HG02678 (cell line): ENCODE data around the gene TTLL5.

Experiments
- ATAC-seq: cut with Tn5 transposase; IDR thresholded peaks from one replicate; pipeline ENCODE4 v1.9.1; 2021; ENCODE audit warnings: mild to moderate bottlenecking, moderate library complexity; ENCODE audit not compliant: unreplicated experiment

Gene TTLL5

DNA sequence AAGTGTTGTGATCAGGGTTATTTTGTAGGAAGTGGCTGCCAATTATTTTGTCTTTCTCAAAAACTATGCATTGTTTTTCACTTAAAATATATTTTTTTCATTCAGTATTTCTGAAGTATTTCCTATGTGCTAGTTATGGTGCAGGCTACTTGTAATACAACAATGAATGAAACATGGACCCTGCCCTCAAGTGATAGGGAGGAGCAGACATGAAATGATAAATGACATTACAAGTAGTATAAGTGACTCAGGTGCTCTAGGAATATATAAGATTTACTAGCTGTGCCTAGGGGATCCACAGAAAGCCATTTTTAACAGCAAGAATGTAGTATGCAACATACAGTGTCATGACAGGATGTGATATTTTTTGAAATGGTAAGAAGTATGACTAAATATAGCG lies 65.3 kb downstream of the TTLL5 start:
- no peak for ATAC-seq

- ATAC-seq = no peak
These were observed 66.1 kb downstream of the TTLL5 start for GRCh38 chr14:75727124-75727523.

DNA sequence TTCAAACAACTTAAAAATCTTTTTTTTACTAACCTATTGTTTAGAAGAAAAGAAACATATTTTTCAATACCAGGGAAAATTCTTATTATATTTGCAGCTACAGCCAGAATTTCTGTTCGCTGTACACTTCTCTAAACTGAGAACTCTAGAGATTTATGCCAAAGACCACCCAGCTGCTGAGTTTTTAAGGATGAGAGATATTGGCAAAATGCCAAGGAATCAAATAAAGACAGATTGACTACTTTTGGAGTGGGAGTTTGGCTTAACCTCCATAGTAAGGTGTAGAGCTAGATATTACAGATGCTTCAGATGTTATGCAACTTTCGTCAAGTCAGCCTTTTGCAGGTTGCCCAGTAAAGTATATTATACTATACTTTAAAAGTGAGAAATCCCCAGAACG lies 71.8 kb downstream of the TTLL5 start:
- no peak for ATAC-seq

DNA sequence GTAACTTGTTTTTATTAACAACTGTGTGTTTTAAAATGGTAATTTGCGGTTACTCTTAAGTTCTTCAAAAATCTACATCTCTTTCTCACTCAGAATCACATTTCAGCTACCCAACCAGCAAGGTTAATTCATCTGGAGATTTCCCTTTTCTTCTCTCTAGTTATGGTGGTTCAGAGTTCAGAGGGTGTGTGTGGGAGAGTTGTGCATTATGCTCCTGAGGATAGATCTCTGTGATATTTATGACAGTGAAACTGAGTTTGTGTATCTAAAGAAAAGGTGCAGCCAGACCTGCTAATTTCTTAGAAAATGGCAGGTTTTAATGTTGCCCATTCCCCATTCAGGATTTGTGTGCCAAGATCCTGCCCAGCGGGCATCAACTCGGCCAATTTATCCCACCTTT lies 73.8 kb downstream of the TTLL5 start:
- no peak for ATAC-seq

DNA sequence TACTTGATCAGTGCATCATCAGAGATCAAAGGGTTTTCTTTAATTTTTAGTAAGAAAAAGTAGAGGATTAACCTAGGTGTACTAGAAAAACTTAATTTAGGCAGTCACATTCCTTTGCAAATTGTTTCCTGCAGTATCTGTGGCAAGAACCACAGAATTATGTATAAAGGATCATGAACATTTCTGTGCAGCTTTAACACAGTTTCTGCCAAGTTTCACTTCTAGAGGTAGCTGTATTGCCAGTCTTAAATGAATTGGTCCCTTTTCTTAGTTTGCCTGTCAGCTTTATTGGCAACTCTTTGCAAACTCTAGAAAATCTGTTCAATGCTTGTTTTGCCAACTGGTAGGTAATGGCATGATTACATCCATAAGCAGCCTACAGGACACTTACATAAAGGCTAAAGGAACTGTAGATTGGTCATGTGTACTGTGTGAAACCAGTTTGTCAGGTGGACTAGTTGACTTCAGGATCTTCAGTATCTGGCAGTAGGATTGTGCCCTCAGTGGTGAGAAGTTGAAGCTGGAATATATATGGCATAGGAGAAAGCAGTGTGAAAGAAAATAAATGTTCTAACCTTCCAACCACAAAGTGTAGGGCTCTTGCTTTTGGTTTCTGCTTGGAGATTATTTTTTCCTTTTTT lies 75.9 kb downstream of the TTLL5 start:
- no peak for ATAC-seq

DNA sequence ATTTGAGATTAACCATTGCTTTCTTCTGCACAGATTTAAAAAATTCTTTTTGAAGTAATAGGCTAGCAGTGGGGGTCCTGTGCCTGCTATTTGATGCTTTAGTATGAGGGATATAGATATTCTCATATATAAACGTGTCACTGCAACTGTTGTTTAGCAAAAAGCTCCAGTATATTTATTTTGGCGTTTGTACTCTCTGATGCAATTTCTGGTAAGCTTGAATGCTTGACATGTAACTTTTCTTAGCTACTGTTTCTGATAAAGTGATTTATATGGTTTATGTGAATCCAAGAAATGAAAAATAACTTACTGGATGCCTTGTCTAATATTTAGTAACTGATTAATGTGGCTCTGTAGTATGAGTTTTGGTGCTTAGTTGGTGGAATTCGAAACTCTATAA lies 77.1 kb downstream of the TTLL5 start:
- ATAC-seq = no peak

DNA sequence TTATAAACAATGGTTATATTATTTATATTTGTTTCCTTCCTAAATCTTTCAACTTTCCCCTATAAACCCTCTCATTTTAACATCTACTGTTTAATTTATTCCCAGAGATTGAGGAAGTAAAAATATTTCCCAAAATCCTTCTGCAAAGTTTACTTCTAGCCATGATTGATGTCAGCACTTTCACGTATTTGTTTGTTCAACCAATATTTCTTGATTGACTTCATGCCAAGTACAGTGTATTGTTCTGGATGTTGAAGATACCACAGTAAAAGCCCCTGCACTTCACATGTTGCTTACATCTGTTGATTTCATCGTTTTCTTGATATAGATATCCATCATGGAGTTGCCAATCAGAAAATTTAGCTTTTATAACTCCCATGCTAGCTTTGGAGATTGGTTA lies 81.8 kb downstream of the TTLL5 start:
- no peak for ATAC-seq

- no peak for ATAC-seq
These were observed 86.9 kb downstream of the TTLL5 start for GRCh38 chr14:75747899-75748298.

- ATAC-seq = no peak
These were observed 87.3 kb downstream of the TTLL5 start for GRCh38 chr14:75748336-75748735.

DNA sequence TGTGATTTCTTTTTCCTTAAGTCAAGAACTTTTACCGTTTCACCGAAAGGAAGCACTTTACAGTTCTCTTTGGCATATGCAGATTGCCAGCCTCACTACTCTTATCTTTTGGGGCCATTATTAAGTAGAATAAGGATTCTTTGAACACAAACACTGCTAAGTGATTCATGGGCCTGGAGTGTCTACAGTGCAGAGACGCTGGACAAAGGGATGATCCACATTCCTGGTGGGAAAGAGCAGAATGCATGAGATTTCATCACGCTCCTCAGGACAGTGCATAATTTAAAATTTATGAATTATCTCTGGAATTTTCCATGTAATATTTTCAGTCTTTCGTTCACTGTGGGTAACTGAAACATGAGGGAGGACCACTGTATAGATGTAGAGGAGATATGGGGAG lies 90.2 kb downstream of the TTLL5 start:
- no peak for ATAC-seq

GRCh38 chr14:75752086-75752485 lies 91.0 kb downstream of the TTLL5 start:
- no peak for ATAC-seq

- no peak for ATAC-seq
These were observed 92.0 kb downstream of the TTLL5 start for GRCh38 chr14:75752907-75753594.

DNA sequence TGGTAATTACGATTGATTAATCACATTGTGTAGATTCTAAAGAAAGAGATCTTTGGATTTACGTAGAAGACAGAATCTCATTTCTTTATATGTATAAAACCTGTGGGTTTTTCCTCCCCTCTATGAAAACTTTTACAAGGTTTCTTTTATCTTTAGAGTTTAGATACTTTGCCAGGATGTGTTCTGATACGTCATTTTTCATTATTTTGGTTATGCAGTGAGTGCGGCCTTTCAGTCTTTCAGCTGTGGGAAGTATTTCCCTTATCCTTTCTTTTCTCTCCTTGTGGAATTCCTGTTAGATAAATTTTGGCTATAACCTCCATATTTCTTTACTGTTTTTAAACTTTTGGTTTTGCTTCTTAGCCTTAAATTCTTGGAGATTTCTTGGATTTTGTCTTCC lies 92.7 kb downstream of the TTLL5 start:
- no peak for ATAC-seq

DNA sequence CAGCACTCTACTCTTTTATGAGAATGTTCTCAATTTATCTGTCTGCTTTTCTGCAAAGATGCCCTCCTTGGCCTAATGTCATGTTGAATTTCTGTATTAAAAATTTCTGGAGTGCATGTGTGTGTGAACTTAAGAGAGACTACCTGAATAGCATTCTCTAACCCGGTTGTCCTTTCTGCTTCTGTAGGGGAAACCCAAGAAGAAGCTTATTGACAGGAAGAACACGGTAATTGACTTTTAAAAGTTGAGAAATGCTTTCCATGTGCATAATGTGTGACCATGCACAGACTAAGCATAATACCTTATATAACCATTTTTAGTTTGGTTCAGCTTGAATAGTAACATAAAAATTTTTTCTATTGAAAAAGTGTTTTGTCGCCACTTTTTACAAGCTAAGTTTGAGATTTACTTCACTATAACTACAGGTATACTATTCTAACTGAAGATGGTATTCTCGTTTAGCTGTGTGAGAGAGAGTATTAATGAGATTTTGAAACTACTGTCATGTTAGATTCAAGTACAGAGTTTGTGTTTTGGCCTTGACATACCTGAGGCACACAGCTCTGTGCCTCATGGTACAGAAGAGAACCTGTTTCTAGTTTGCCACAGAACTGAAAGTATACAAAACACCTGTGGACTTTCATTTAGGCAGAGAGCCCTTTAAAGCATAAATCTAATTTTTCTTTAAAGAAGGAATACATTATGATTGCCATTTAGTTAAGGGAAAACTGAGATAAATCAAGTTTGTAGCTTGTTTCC lies 96.8 kb downstream of the TTLL5 start:
- ATAC-seq = no peak

- no peak for ATAC-seq
These were observed 103.0 kb downstream of the TTLL5 start for GRCh38 chr14:75764020-75764419.

DNA sequence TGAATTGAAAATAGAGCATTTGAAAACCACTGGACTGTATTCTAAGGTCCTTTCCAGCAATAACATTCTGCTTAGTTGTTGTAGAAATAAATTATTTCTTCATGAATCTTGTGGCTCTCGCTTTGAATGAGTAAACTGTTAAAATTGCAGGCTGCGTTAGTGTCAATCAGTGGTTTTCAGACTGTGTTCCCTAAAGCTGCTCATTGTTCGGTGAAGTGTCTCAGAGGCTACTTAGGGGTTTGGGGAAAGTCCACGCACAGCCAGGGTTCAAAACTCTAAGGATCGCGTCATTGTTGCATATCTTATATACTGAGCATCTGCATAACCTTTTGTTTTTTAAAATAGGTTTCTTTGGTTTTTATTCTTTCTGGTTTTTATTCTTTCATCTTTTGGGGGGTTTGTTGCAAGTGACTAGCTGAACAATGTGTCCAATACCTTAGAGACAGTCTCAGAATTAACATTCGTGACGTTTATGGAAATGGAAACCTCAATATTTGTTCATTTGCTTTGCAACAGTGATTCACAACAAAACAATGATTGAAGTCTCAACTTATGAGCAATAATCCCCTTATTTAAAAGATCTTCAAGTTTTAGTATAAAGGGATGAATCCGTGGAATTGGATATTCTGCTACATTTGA lies 108.1 kb downstream of the TTLL5 start:
- ATAC-seq = no peak

DNA sequence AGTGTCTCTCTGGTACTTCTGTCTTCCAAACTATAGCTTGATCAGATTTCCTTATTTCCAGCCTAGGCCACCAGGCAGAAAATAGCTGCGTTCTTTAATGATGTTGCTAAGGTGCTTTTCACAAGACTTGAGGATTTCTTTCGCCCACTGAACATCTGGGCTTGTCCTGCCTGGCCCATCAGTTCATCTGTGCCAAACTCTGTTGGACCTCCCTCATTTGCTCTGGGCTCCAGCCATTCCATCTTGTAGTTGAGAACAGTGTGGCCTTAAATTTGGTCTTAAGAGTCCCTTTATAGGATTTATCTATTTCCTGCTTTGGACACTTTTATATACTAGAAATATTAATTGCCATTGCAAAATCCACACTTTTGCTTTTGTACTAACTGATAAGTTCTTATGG lies 109.6 kb downstream of the TTLL5 start:
- ATAC-seq = no peak

DNA sequence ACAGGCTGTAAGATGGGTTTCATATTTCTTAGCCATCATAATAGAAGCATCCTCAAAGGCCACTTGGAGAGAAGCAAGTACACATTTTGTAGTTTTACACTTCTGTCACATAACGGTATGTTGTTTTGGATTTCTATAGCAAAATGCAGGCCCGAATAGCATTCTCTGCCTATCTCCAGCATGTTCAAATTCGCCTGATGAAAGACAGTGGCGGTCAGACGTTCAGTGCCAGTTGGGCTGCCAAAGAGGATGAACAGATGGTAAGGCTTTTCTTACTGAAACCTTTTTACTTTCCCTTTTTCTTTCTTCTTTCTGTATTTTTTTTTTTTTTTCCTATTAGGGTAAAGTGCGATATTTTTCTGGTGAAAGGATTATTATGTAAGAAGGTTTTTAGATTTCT lies 110.5 kb downstream of the TTLL5 start:
- no peak for ATAC-seq

- no peak for ATAC-seq
These were observed 112.0 kb downstream of the TTLL5 start for GRCh38 chr14:75773046-75773445.

- no peak for ATAC-seq
These were observed 120.0 kb downstream of the TTLL5 start for GRCh38 chr14:75781096-75781495.

GRCh38 chr14:75783184-75783583 lies 122.1 kb downstream of the TTLL5 start:
- no peak for ATAC-seq
